Suprapubic skin (tissue), 3 donors: Measurements from ENCODE around the gene CRTAC1.

ENCODE experiments used
- CTCF ChIP-seq, 2 donors: fragments of 200-600 bp in 1 of 2; fragments of 450-650 bp in 1 of 2; sonication (generic) in 1 of 2; IDR thresholded peaks; one replicate each; pipeline ENCODE4 v1.5.1; 2016 to 2019; ENCODE audit warnings: antibody characterized with exemption in 2 of 2, mild to moderate bottlenecking in 1 of 2, moderate library complexity in 1 of 2
- POLR2A ChIP-seq, 2 donors: fragments of 450-650 bp; IDR thresholded peaks; one replicate each; pipeline ENCODE4 v1.6.1; 2017; ENCODE audit warnings: antibody characterized with exemption in 2 of 2, mild to moderate bottlenecking in 2 of 2, moderate library complexity in 2 of 2

DNA sequence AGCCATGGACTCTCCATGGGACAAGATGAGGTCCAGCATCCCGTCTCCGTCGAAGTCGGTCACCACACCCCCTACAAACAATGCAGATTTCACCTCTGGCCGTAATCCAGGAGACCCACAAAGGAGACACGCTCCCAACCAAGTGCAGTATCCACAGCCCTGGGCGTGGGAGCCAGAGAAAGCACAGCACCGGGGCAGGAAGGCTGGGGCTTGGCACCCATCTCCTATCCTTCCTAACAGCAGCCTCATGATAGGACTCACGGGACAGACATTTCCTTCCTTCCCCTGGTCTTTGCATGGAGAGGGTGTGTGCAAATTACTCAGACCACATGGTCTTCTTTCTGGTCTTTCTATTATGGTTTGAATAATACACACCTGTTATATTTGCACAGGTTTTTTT is 134.5 kb downstream of the CRTAC1 start:
- no peak for TF ChIP-seq POLR2A (IDR thresholded peaks at IDR 0.05)
- no peak for TF ChIP-seq CTCF (IDR thresholded peaks at IDR 0.05)
